Femur (tissue), 1 donor: ENCODE results near the gene CLECL1.

ENCODE experiments used
- DNase-seq: peaks from one replicate; pipeline ENCODE4 v3.0.0-alpha.2; 2017

CLECL1 gene

DNA sequence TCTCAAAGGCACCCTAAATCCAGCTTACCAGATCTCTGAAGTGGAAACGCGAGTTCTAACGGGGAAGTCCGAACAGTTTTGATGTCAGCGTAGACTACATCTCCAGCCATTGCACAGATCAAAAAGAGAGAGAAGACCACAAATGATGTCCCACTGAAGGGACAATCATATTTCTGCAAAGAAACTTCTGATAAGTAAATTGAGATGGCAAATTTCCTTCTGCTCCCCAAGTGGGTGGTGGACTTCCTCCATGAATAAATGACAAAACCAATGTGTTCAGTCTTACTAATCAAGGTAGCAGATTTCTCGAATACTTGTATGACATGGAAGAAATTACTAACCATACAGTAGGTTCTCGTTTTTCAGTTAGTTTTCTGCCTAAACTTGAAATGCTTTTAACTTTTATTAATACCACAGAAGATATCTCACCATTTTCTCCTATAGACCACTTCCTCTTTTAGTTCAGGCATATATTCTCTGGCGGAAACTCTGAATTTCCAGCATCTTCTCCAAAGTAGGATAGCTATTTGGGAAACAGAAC lies at the start of gene CLECL1:
CLECL1 (minus strand) TSS at position 177 of the 541 bp plus-strand sequence.
- DNase-seq: no peak

DNA sequence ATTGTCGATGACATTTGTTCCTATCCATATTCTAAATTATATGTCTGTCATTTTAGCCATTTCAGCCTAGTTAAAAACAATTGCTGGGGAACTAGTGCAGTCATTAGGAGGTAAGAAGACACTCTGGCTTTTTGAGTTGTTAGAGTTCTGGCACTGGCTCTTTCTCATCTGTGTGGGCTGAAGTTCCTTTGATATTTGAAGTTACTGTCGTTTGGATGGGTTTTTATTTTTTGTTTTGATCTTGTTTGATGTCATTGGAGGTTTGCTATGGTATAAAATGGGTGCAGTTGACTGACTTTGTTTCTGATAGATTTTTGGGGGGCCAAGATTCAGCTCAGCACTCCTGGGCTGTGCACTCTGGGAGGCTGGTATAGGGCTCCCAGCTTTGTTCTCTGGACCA lies 48.5 kb upstream of the CLECL1 start:
- DNase-seq: no peak

DNA sequence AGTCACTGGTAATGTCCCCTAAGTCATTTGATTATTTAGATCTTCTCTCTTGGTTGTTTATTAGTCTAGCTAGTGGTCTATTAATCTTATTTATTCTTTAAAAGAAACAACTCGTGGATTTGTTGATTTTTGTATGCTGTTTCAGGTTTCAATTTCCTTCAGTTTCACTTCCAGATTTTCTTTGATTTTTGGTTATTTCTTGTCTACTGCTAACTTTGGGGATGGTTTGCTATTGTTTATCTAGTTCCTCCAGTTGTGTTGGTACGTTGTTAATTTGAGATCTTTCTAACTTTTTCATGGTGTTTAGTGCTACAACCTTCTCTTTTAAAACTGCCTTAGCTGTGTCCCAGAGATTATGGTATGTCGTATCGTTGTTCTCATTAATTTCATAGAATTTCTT lies 46.3 kb upstream of the CLECL1 start:
- no peak for DNase-seq

DNA sequence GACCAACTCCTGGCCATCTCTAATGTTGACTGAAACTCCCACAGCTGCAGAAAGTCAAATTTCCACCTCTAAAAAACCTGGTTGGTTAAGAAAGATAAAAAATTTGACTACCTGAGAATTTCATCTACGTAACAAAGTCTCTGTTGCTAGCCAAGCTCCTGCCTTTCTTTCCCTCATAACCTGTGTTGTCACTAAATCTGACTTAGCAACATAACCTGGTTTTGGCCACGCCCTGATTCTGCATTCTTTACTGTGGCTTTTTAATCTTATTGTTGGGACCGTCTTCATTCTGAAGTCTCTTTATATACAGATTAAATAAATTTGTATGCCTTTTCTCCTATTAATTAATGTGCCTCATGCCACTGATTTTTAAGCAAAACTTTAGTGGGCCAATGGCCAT lies 43.9 kb upstream of the CLECL1 start:
- DNase-seq: no peak

DNA sequence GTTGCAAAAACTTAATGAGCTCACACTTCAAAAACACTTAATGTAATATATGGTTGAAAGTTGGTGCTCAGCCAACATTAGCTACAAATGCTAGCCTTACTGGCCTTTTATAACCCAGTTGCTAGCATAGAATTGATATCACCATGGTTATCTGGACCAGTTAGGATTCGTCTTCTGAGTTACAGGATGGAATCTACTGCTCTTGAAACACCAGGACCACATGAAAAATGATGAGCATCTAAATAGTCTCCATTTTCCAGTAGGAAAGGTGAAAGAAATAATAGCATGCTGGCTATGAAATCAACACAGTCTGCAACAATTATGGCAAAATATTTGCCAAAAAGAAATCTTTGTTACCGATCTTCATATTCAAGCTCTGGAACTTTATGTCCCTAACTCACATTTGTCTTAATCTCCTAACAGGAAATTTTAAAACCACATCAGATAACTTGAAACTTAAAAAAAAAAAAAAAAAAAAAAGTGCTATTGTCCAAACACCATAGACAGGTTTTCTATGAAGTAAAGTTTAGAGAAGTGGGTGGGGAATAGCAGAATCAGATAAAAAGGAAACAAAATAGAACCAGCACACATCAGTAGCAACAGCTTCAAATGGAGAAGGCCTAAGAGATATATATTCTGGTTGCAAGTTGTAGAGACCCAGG lies 40.5 kb upstream of the CLECL1 start:
- DNase-seq: no peak

DNA sequence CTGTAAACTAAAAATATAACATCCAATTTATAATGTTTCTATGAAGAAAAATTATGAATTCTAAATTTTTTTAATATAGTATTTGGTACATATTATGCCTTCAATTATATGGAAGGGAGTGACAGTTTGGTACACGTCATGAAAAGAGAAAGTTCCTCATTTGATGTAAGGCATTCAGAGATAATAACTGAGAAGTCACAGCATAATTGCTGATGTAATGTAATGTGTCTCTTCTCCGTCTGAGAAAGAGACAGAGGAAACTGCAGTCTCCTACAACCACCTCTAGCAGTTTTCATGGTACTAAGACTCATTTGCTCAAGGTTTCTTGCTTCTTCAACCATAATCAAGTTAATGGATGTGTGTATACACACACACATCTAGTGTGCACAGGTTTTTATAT lies 30.1 kb upstream of the CLECL1 start:
- DNase-seq: no peak

DNA sequence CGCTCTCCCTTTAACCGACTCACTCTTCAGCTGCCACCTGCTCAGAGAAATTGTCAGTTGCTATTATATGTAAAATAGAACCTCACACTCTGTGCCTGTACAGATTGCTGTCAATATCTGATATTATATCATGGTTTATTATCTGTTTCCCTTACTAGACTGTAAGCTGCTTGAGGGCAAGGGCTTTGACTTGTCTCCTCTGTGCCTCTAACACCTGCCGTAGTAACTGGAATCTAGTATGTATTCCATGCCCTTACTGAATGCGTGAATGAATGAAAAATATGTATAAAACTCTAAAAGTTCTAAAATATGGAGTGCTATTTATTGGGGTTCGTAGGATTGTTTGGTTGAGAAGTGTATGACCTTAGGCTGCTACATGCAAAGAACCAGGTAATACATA lies 29.5 kb upstream of the CLECL1 start:
- no peak for DNase-seq

DNA sequence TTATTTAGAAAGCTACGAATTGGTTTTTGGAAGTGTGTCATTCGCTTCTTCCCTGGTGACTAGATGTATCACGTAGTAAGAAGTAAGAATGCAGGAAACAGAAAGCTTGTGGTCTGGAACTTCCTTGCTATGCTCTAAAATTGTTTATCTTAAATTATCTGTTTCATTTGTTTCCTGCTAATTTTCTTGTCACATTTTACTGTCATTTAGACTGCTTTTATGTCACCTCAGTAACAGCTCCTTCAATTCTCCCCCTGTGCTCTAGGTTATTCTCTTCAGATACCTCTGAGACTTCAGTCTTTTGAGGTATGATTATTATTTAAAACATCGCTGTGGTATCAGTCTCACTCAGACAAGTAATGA lies 28.5 kb upstream of the CLECL1 start:
- no peak for DNase-seq

DNA sequence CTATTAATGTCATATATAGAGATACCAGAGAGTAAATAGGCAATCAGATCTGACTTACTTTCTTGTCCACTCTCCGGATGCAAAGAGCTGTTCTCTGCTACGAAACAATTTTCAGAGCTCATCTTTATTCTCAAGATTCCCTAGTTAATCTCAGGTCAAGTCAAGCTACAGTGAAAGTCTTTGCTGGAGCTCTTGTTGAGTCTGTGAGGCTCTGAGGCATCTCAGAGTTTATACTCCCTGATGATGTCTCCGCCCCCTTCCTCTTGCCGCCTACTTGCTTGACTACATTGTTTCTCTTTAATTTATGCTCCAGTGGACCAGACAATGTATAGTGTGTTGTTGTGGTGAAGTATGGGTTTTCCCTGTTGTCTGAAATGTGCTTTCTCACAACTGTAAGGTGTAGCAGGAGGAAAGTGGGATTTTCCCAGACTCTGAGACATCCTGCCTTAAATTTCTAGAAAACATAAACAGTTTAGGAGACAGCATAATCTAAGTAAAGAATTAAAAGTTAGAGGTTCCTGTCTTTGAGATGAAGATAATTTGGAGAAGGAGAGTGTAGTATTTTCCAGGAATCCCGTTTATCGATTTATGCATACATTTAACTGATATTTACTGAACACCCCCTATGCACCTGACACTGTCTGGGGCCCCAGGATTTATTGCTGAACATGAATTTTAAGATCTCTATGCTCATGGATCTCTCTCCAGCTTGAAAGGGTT lies 28.0 kb upstream of the CLECL1 start, which contains the start of gene CD69:
CD69 (minus strand) TSS at position 203 of the 720 bp plus-strand sequence; CDS start at position 122, 81 bp downstream.
- DNase-seq: no peak

DNA sequence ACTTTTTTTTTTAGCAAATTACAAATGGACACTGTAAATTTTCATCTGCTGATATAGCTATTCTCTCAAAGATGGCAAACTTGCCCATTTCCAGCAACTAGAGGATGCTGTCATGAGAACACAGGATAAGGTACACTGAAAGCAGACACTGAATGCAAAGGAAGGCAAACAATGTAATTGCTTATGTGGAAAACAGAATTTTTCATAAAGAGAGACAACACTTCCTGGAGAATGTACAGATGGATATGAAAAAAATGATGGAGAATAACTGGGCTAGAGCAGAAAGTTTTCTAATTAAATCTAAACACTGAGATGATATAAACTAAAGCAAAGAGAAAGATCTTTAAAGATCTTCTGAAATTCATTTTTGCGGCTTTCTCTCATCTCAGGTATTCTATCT lies 27.2 kb upstream of the CLECL1 start:
- no peak for DNase-seq

DNA sequence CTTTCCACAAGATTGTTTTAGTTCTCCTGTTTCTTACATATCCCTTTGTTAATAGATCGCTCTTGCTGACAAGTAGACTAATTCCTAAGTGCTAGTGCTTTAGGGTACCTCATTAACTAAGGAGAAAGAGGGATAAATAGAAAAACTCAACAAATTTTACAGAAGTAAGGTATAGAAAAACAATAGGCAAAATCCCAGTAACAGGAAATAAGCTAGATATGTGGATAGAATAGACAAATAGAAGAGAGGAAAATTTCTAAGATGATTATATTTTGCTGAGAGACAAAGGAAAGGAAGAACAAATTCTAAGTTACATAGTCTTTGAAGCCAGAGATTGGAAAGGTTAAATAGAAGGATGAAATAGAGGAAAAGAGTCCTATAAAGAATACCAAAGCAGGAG lies 26.8 kb upstream of the CLECL1 start:
- DNase-seq: no peak

DNA sequence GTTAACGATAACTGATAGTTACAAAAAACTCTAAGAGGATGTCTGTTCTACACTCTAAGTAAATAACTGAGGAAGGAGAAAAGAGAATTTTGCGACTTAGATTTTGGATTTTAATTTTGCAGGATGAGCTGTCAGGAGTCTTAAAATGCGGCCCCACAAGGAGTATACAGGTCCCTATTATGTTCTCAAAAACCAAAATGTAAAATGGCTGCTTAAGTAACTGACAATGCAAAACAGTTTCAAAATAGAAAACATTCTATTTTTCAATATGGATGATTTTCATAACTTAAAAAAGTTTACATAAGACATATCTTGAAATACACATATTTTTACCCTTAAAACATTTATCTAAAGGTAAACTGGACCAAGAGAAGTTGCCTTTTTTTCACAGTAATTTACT lies 25.2 kb upstream of the CLECL1 start:
- no peak for DNase-seq

DNA sequence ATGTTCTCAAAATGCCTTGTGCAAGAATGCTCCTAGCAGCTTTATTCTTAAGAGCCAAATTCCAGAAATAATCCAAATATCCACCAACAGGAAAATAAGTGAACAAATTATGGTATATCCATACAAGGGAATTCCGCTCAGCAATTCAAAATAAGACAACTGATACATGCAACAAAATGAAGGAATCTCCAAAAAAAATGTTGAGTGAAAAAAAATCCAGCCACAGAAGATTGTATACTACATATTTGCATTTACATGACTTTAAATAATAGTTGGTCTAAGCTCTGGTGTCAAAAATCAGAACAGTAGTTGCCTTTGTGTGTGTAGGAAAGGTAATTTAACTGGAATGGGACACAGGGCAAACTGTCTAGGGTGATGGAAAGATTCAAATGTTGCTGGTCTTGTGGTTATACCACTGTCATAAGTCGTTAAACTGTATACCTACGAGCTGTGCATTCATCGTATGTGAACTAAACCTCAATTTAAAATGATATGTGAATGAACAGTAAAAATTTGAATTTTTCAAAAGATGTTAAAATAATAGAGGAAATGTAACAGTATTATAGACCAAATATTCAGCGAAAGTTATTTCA lies 24.6 kb upstream of the CLECL1 start:
- DNase-seq: no peak

DNA sequence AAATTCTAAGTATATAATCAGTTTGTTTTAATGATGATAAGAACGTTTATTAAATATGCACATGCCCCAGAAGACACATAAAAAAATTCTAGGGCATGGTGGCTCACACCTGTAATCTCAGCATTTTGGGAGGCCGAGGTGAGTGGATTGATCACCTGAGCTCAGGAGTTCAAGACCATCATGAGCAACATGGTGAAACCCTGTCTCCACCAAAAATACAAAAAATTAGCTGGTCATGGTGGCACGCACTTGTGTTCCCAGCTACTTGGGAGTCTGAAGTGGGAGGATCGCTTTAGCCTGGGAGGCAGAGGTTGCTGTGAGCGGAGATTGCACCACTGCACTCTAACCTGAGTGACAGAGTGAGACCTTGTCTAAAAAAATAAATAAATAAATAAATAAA lies 23.8 kb upstream of the CLECL1 start:
- DNase-seq: no peak

DNA sequence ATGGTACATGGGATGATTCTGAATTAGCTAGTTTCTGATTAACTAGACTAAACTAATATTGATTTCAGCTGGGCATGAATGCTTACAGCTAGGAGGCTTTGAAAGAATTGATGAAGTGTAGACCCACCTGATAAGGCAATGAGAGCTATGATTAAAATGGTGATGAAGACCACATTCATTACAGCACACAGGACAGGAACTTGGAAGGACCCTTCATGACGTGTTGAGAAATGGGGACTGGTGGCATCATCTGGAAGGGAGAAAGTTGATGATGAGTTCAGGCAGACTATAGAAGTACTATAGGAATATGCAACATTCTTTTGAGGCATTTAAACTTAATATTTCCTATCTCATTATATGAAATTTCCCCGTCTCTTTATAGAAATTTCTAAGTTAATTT lies 23.3 kb upstream of the CLECL1 start:
- DNase-seq: no peak

DNA sequence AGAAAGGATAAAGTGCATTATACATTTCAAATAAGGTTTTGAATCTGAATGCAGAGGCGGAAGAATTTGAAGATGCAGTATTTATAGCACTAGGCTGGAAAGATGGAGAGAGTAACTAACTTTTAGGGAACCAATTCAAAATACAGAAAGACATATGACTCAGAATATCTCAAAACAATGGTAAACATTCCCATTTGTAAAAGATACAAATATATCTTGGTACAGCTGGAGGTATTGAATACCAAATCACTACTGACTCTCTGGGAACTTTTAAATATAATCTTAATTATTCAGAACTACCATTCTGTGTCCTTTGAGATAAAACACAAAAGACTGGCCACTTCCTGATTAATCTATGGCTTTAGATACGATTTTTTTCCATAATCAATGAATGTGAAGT lies 22.7 kb upstream of the CLECL1 start:
- DNase-seq: no peak

DNA sequence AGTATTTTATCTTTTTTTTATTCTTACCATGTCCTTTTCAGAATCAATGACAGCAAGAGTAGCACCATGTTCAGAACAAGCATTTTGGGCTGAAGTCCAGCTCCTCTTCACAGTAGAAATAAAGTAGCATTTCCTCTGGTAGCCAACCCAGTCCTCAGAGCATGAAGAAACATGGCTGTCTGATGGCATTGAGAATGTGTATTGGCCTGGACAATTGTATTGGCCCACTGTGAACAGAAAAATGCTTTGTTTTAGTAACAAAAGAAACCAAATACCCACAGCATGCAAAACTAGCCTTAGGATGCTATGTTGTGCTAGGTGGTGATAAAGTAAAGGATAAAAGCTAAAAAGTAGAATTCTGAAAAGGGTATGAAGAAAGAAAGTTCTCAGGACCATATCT lies 22.1 kb upstream of the CLECL1 start:
- no peak for DNase-seq

DNA sequence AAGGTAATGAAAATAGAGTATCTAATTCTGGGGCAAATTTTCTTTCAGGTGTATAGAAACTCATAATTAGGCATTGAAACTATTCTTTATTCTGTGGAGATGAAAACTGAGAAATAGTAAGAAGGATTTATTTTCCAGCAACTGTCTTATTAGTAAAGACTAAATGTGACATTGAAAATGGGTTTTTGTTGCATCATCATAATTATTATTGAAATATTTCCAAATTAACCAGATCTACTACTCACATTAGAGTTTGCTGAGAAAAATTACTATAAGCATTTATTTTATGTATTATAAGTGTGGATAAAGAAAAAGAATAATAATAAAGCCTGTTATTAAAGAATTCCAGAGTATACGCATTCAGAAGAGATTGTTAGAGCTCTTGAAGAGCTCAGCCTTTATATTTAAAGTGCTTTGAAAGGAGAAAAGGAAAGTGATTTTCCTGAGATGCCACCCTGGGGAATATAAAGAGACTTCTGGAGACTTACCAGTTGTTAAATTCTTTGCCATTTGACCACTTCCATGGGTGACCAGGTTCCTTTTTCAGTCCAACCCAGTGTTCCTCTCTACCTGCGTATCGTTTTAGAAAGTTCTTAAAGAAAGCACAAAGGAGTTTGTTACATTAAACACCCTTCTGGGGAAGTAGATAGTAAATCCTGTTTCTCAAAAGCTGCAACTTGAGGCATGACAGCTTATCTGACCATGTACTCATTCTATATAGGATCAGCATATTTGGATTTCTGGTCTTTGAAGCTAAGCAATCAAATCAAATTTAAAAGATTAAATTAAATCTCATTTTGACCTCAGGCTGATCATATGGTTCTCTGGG lies 21.4 kb upstream of the CLECL1 start:
- DNase-seq: no peak

DNA sequence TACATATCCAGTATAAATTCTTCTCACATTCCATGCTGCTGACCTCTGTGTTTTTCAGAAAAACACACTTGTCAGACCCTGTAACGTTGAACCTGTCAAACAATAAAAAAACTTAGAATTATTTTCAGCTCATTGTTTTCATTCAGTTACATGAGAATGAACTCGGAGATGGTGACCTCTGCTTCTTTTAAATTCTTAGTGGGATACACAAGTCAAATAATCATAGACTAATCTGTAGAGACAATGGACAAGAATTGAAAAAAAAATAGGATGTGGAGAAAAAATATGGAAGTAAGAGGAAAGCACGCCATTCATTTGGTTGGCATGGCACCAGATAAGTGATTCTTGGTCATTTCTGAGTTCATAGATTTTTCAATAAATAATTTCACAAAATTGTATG lies 20.6 kb upstream of the CLECL1 start:
- DNase-seq: no peak

DNA sequence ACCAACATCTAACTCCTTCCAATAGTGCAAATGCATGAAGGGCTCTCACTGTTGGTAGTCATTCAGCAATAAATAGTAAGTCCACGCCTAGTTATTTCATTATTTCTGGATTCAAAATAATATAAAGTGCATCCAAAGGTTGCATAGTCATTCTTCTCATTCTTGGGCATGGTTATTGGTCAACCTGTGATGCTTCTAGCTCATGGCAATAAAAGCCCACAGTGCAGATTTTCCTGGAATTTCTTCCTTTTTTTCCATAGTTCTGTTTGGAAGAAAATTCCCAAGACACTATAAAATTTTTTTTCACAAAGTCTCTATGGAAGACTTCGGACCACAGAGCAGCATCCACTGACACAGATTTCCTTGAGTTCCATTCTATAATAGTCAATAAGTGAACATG lies 20.2 kb upstream of the CLECL1 start:
- DNase-seq: no peak

DNA sequence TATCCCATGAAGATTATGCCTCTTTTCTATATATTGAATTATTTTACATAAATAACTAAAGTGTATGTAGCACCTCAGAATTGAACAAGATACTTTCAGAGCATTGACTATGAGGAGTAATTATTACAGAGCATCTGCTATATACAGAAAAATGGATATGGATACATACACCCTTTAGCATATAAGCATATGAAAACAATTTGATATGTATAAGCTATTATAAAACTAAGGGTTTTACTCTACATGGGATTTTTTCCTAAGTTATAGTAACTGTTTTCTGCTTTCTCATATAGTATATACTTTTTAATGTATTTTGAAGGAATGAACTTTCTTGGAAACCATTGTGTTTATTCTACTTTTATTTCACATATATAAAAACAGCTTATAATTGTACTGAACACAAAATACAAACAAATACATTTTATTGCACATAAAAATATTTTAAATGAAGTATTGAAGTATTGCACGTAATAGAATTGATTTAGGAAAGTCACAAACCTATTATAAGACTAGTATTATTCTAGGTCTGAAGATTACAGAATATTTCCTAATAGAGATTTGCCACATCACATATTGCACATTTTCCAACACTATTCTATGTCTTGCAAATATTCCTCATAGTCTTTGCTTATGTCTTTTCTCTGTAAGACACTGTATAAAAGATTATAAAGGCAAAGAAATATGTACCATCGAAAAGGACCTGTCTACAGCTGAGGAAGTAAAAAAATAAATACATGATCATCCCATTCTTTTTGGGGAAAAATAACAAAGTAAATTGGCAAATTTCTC lies 19.4 kb upstream of the CLECL1 start:
- DNase-seq: no peak
